ENCODE results near the gene DLG2.

The DLG2 gene

GRCh38 chr11:85109141-85109540, 518.0 kb downstream of the DLG2 start:
- no peak for DNase-seq (ENCODE audit: low read depth)
- no peak overlapping the region for H3K4me3 ChIP-seq (ENCODE audit: low read length)
- TF ChIP-seq CTCF (IDR thresholded peaks at IDR 0.05; ENCODE audit: insufficient read depth, low read depth, low read length, missing control alignments), result no peak

- TF ChIP-seq CTCF (IDR thresholded peaks at IDR 0.05; ENCODE audit: insufficient read depth, low read depth, low read length, missing control alignments), result no peak
- no peak for DNase-seq (ENCODE audit: low read depth)
- H3K4me3 ChIP-seq (ENCODE audit: low read length), result no peak overlapping the region
Measured at GRCh38 chr11:85105868-85106267, 521.3 kb downstream of the DLG2 start.

GRCh38 chr11:85099522-85099921, 527.6 kb downstream of the DLG2 start:
- DNase-seq (ENCODE audit: low read depth), result no peak
- TF ChIP-seq CTCF (IDR thresholded peaks at IDR 0.05; ENCODE audit: insufficient read depth, low read depth, low read length, missing control alignments), result no peak
- no peak overlapping the region for H3K4me3 ChIP-seq (ENCODE audit: low read length)

- no peak overlapping the region for H3K4me3 ChIP-seq (ENCODE audit: low read length)
- no peak for DNase-seq (ENCODE audit: low read depth)
- TF ChIP-seq CTCF (IDR thresholded peaks at IDR 0.05; ENCODE audit: insufficient read depth, low read depth, low read length, missing control alignments), result no peak
Measured at GRCh38 chr11:85098996-85099395, 528.1 kb downstream of the DLG2 start.

GRCh38 chr11:85096939-85097338, 530.2 kb downstream of the DLG2 start:
- TF ChIP-seq CTCF (IDR thresholded peaks at IDR 0.05; ENCODE audit: insufficient read depth, low read depth, low read length, missing control alignments), result no peak
- no peak overlapping the region for H3K4me3 ChIP-seq (ENCODE audit: low read length)
- no peak for DNase-seq (ENCODE audit: low read depth)

- H3K4me3 ChIP-seq (ENCODE audit: low read length), result no peak overlapping the region
- no peak for TF ChIP-seq CTCF (IDR thresholded peaks at IDR 0.05; ENCODE audit: insufficient read depth, low read depth, low read length, missing control alignments)
- no peak for DNase-seq (ENCODE audit: low read depth)
Measured at GRCh38 chr11:85095239-85095638, 531.9 kb downstream of the DLG2 start.

- no peak overlapping the region for H3K4me3 ChIP-seq (ENCODE audit: low read length)
- TF ChIP-seq CTCF (IDR thresholded peaks at IDR 0.05; ENCODE audit: insufficient read depth, low read depth, low read length, missing control alignments), result no peak
- no peak for DNase-seq (ENCODE audit: low read depth)
Measured at GRCh38 chr11:85094795-85095194, 532.3 kb downstream of the DLG2 start.

Measured in epithelial cell of esophagus (primary cell).